Activated CD8-positive, alpha-beta T cell treated with anti-CD3 and anti-CD28 coated beads, Interleukin-2, amount 10 ng/mL, durations not matched to agents 7 days and 5 days (primary cell): Measurements from ENCODE around the gene HS1BP3. TPM values are rescaled to one million over a fixed set of nuclear protein-coding genes. Genes with fewer than 3 reads are reported as not detected.

Experiments
- ATAC-seq: fragments of 150-1000 bp; cut with Tn5 transposase; one replicate; pipeline ENCODE4 v1.10.0; 2021; ENCODE audit warnings: moderate library complexity
- CTCF ChIA-PET: fragments of 350-600 bp; sonication (Branson Sonifier 250); formaldehyde crosslinking; loops from one replicate; lab custom pipeline; 2021; ENCODE audit warnings: antibody characterized with exemption; lab: Charles Lee
- POLR2A ChIA-PET: fragments of 350-600 bp; sonication (Branson Sonifier 250); formaldehyde crosslinking; loops from one replicate; lab custom pipeline; 2021; ENCODE audit warnings: antibody characterized with exemption; lab: Charles Lee
- DNase-seq: peaks from one replicate; pipeline ENCODE4 v3.0.0-alpha.2; 2020
- H3K27ac Mint-ChIP-seq: one replicate; pipeline ENCODE4 v1.8.0; 2021; ENCODE audit warnings: mild to moderate bottlenecking, mixed read lengths
- H3K27me3 Mint-ChIP-seq: one replicate; pipeline ENCODE4 v1.8.0; 2021; ENCODE audit warnings: low read depth, mixed read lengths
- H3K36me3 Mint-ChIP-seq: one replicate; pipeline ENCODE4 v1.8.0; 2021; ENCODE audit warnings: low read depth, mixed read lengths
- H3K4me1 Mint-ChIP-seq: one replicate; pipeline ENCODE4 v1.8.0; 2021; ENCODE audit warnings: low read depth, mixed read lengths
- H3K4me3 Mint-ChIP-seq: one replicate; pipeline ENCODE4 v1.8.0; 2021; ENCODE audit warnings: mild to moderate bottlenecking, mixed read lengths
- H3K9me3 Mint-ChIP-seq: one replicate; pipeline ENCODE4 v1.8.0; 2022; ENCODE audit warnings: mixed read lengths; ENCODE audit not compliant: insufficient read depth
- total RNA-seq, 2 experiments: library from RNA; stranded (reverse); gene quantifications; one replicate each; pipeline ENCODE4 v1.2.3, GENCODE V29; 2021

Gene HS1BP3
- total RNA-seq, 2 experiments from 2014 or later: 10.5 to 11.2 TPM

- ChIA-PET CTCF (interaction anchor here (1.2 to 3.2 kb wide), 6 partner anchors 9 to 223 kb away, joined by 5 to 19 read pairs (median 10); partner anchors contain the start of genes HS1BP3 and RHOB), POLR2A (no interaction called here)
- no peak overlapping the region for H3K4me3 Mint-ChIP-seq
- H3K27ac Mint-ChIP-seq: no peak overlapping the region
- no peaks in the 10 kb centered on the region for H3K27me3 Mint-ChIP-seq
- no peaks in the 10 kb centered on the region for H3K36me3 Mint-ChIP-seq
- DNase-seq (no peak), ATAC-seq (no peak)
- peaks cover 3% of the 10 kb centered on the region for H3K4me1 Mint-ChIP-seq
- no peaks in the 10 kb centered on the region for H3K9me3 Mint-ChIP-seq
Observed at GRCh38 chr2:20633794-20634506, 16.9 kb downstream of the HS1BP3 start.

- CTCF ChIA-PET: interaction anchor here (2.1 to 3.2 kb wide), 2 partner anchors 10 to 222 kb away, joined by 5 to 15 read pairs; no protein-coding TSS in a partner anchor
- no peak for ATAC-seq
- H3K27ac Mint-ChIP-seq: no peak overlapping the region
- H3K4me1 Mint-ChIP-seq: peaks cover 3% of the 10 kb centered on the region
- H3K36me3 Mint-ChIP-seq: no peaks in the 10 kb centered on the region
- H3K4me3 Mint-ChIP-seq: no peak overlapping the region
- POLR2A ChIA-PET: no interaction called here
- no peak for DNase-seq
- H3K27me3 Mint-ChIP-seq: no peaks in the 10 kb centered on the region
- no peaks in the 10 kb centered on the region for H3K9me3 Mint-ChIP-seq
Observed at GRCh38 chr2:20633001-20633400, 17.9 kb downstream of the HS1BP3 start.

GRCh38 chr2:20632446-20632990 is 18.4 kb downstream of the HS1BP3 start:
- no peak overlapping the region for H3K4me3 Mint-ChIP-seq
- ChIA-PET POLR2A (no interaction called here), CTCF (interaction anchor here (1.2 to 3.2 kb wide), 2 partner anchors 11 to 19 kb away, joined by 4 to 15 read pairs; partner anchors contain the start of gene HS1BP3)
- no peaks in the 10 kb centered on the region for H3K27me3 Mint-ChIP-seq
- H3K27ac Mint-ChIP-seq: no peak overlapping the region
- peaks cover 3% of the 10 kb centered on the region for H3K4me1 Mint-ChIP-seq
- DNase-seq (no peak), ATAC-seq (no peak)
- no peaks in the 10 kb centered on the region for H3K9me3 Mint-ChIP-seq
- no peaks in the 10 kb centered on the region for H3K36me3 Mint-ChIP-seq

GRCh38 chr2:20631617-20632307 is 19.1 kb downstream of the HS1BP3 start:
- H3K27ac Mint-ChIP-seq: no peak overlapping the region
- H3K4me3 Mint-ChIP-seq: no peak overlapping the region
- no peaks in the 10 kb centered on the region for H3K36me3 Mint-ChIP-seq
- no peaks in the 10 kb centered on the region for H3K27me3 Mint-ChIP-seq
- no peaks in the 10 kb centered on the region for H3K9me3 Mint-ChIP-seq
- peaks cover 3% of the 10 kb centered on the region for H3K4me1 Mint-ChIP-seq
- DNase-seq (no peak), ATAC-seq (no peak)
- POLR2A ChIA-PET: no interaction called here
- CTCF ChIA-PET: interaction anchor here (1.2 kb wide), 1 partner anchor 20 kb away, joined by 4 read pairs; the partner anchor contains the start of gene HS1BP3

- Mint-ChIP-seq H3K36me3 (no peaks in the 10 kb centered on the region), H3K4me3 (no peak overlapping the region), H3K4me1 (peaks cover 3% of the 10 kb centered on the region), H3K27ac (no peak overlapping the region), H3K27me3 (no peaks in the 10 kb centered on the region), H3K9me3 (no peaks in the 10 kb centered on the region)
- ChIA-PET CTCF (interaction anchor here (1.2 to 1.8 kb wide), 3 partner anchors 12 to 194 kb away, joined by 3 to 5 read pairs (median 4); partner anchors contain the start of gene HS1BP3), POLR2A (no interaction called here)
- ATAC-seq (no peak), DNase-seq (no peak)
Observed at GRCh38 chr2:20630967-20631366, 19.9 kb downstream of the HS1BP3 start.

GRCh38 chr2:20629581-20630171 is 21.2 kb downstream of the HS1BP3 start:
- Mint-ChIP-seq H3K27me3 (no peaks in the 10 kb centered on the region), H3K4me1 (peaks cover 3% of the 10 kb centered on the region), H3K27ac (no peak overlapping the region), H3K4me3 (no peak overlapping the region), H3K9me3 (no peaks in the 10 kb centered on the region), H3K36me3 (no peaks in the 10 kb centered on the region)
- POLR2A ChIA-PET: interaction anchor here (0.5 kb wide), 1 partner anchor 714 kb away, joined by 3 read pairs; no protein-coding TSS in a partner anchor
- CTCF ChIA-PET: interaction anchor here (1.2 to 1.8 kb wide), 2 partner anchors 13 to 193 kb away, joined by 3 to 5 read pairs; no protein-coding TSS in a partner anchor
- DNase-seq: no peak
- ATAC-seq: no peak

GRCh38 chr2:20629181-20629580 is 21.7 kb downstream of the HS1BP3 start:
- ChIA-PET CTCF (no interaction called here), POLR2A (interaction anchor here (0.5 kb wide), 1 partner anchor 714 kb away, joined by 3 read pairs; no protein-coding TSS in a partner anchor)
- ATAC-seq: no peak
- Mint-ChIP-seq H3K27ac (no peak overlapping the region), H3K27me3 (no peaks in the 10 kb centered on the region), H3K36me3 (no peaks in the 10 kb centered on the region), H3K4me1 (peaks cover 3% of the 10 kb centered on the region), H3K4me3 (no peak overlapping the region), H3K9me3 (no peaks in the 10 kb centered on the region)
- no peak for DNase-seq

- Mint-ChIP-seq H3K4me3 (no peak overlapping the region), H3K27me3 (no peaks in the 10 kb centered on the region), H3K27ac (no peak overlapping the region), H3K9me3 (no peaks in the 10 kb centered on the region), H3K4me1 (no peaks in the 10 kb centered on the region), H3K36me3 (no peaks in the 10 kb centered on the region)
- POLR2A ChIA-PET: no interaction called here
- CTCF ChIA-PET: no interaction called here
- DNase-seq: no peak
- ATAC-seq: no peak
Observed at GRCh38 chr2:20627712-20628380, 23.1 kb downstream of the HS1BP3 start.

- ChIA-PET POLR2A (no interaction called here), CTCF (interaction anchor here (2.5 kb wide), 1 partner anchor 216 kb away, joined by 6 read pairs; no protein-coding TSS in a partner anchor)
- DNase-seq: no peak
Observed at GRCh38 chr2:20626698-20627513, 24.0 kb downstream of the HS1BP3 start.

GRCh38 chr2:20626392-20626697 is 24.6 kb downstream of the HS1BP3 start:
- ATAC-seq: no peak
- no peak for DNase-seq
- POLR2A ChIA-PET: no interaction called here
- no peaks in the 10 kb centered on the region for H3K4me1 Mint-ChIP-seq
- H3K4me3 Mint-ChIP-seq: no peak overlapping the region
- no peaks in the 10 kb centered on the region for H3K27me3 Mint-ChIP-seq
- no peaks in the 10 kb centered on the region for H3K36me3 Mint-ChIP-seq
- H3K9me3 Mint-ChIP-seq: no peaks in the 10 kb centered on the region
- CTCF ChIA-PET: interaction anchor here (2.5 kb wide), 1 partner anchor 215 kb away, joined by 6 read pairs; no protein-coding TSS in a partner anchor
- no peak overlapping the region for H3K27ac Mint-ChIP-seq

More at GRCh38 chr2:20626698-20627513, 24.0 kb downstream of the HS1BP3 start:
- Mint-ChIP-seq H3K36me3 (no peaks in the 10 kb centered on the region), H3K4me3 (no peak overlapping the region), H3K4me1 (no peaks in the 10 kb centered on the region), H3K27ac (no peak overlapping the region), H3K27me3 (no peaks in the 10 kb centered on the region), H3K9me3 (no peaks in the 10 kb centered on the region)
- no peak for ATAC-seq
